K562 (cell line): ENCODE results near the gene ANK3.

Source experiments
- FOXP1 ChIP-seq: sonication (generic); formaldehyde crosslinking; IDR thresholded peaks from 2 replicates; pipeline ENCODE4 v1.8.0; 2022; ENCODE audit warnings: mild to moderate bottlenecking, missing genetic modification reagents
- IRF1 ChIP-seq: sonication (generic); formaldehyde crosslinking; IDR thresholded peaks from 2 replicates; pipeline ENCODE4 v1.8.0; 2022; ENCODE audit warnings: missing genetic modification reagents, mild to moderate bottlenecking, borderline replicate concordance
- NONO ChIP-seq, 2 experiments: fragments of 200-400 bp in 1 of 2; fragments of 450-650 bp in 1 of 2; formaldehyde crosslinking in 1 of 2; IDR thresholded peaks; 2 replicates each; pipeline ENCODE4 v1.6.1; 2017; ENCODE audit warnings: low read depth in 2 of 2, mild to moderate bottlenecking in 2 of 2, moderate library complexity in 2 of 2, low read length in 1 of 2
- SAP30 ChIP-seq: fragments of 200-600 bp; sonication (generic); IDR thresholded peaks from 2 replicates; pipeline ENCODE4 v1.6.1; 2012; ENCODE audit warnings: borderline replicate concordance, low read depth, mild to moderate bottlenecking, moderate library complexity, low read length, control low read depth, inconsistent platforms; ENCODE audit not compliant: insufficient read depth, poor library complexity, severe bottlenecking
- ZBTB7A ChIP-seq: IDR thresholded peaks from 2 replicates; pipeline ENCODE4 v1.6.1; 2011; ENCODE audit warnings: low read depth, mild to moderate bottlenecking, low read length, moderate library complexity, borderline replicate concordance; ENCODE audit not compliant: control insufficient read depth
- ZNF133 ChIP-seq: fragments of 250-450 bp; sonication (Bioruptor Pico); IDR thresholded peaks from 2 replicates; pipeline ENCODE4 v1.4.0; 2020; ENCODE audit warnings: mild to moderate bottlenecking
- ZNF780A ChIP-seq: fragments of 250-450 bp; sonication (Bioruptor Pico); IDR thresholded peaks from 2 replicates; pipeline ENCODE4 v1.5.0; 2021; ENCODE audit warnings: mild to moderate bottlenecking
- TF ChIP-seq, protein P1 (sequence below): fragments of 450-650 bp; IDR thresholded peaks from 2 replicates; pipeline ENCODE4 v1.6.1; 2016; ENCODE audit warnings: antibody characterized with exemption

DNA sequence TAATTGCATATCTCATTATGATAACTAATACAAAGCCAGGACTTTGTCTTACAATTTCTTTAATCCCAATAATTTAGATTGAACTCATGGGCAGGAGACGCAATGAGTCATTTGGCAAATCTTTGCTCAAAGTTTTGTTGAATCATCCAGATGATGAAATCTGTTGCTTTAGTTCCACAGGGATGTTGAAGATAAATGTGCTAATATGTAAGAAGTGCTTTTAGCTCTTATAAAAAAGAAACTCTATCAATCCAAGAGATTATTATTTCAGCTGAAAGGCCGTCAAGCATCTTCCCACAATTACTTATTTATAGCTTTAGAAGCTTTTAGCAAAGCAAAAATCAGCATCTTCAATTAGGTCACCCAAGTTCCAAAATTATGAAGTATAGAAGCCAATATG lies 36.8 kb upstream of the ANK3 start:
- TF ChIP-seq FOXP1 (no peak), ZNF780A (CRISPR knock-in tag) (no peak), SAP30 (no peak), NONO (IDR thresholded peaks at IDR 0.05; ENCODE audit: low read depth in 2 of 2, low read length in 1 of 2) (no peak), ZBTB7A (no peak), ZNF133 (CRISPR knock-in tag) (no peak), IRF1 (CRISPR knock-in tag) (no peak)
- TF ChIP-seq, protein P1, sequence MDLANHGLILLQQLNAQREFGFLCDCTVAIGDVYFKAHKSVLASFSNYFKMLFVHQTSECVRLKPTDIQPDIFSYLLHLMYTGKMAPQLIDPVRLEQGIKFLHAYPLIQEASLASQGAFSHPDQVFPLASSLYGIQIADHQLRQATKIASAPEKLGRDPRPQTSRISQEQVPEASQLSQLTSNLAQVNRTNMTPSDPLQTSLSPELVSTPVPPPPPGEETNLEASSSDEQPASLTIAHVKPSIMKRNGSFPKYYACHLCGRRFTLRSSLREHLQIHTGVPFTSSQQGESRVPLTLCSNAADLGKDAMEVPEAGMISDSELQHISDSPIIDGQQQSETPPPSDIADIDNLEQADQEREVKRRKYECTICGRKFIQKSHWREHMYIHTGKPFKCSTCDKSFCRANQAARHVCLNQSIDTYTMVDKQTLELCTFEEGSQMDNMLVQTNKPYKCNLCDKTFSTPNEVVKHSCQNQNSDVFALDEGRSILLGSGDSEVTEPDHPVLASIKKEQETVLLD: no peak
